Activated naive CD8-positive, alpha-beta T cell treated with anti-CD3 and anti-CD28 coated beads, Interleukin-2, amount 50 U/mL, for 24 hours (primary cell): ENCODE measurements around the gene COL5A1.
A peak's percentile ranks its signal among the peaks of the same experiment; 100 is the strongest.

ENCODE experiments used
- ATAC-seq: fragments of 150-1000 bp; cut with Tn5 transposase; one replicate; pipeline ENCODE4 v1.10.0; 2021
- DNase-seq: peaks from one replicate; pipeline ENCODE4 v3.0.0; 2021
- H3K27ac Mint-ChIP-seq: one replicate; pipeline ENCODE4 v1.8.0; 2021; ENCODE audit warnings: mild to moderate bottlenecking, mixed read lengths
- H3K27me3 Mint-ChIP-seq: one replicate; pipeline ENCODE4 v1.8.0; 2021; ENCODE audit warnings: mixed read lengths
- H3K36me3 Mint-ChIP-seq: one replicate; pipeline ENCODE4 v1.8.0; 2021; ENCODE audit warnings: low read depth, mixed read lengths
- H3K4me1 Mint-ChIP-seq: one replicate; pipeline ENCODE4 v1.8.0; 2021; ENCODE audit warnings: mixed read lengths
- H3K4me3 Mint-ChIP-seq: one replicate; pipeline ENCODE4 v1.8.0; 2021; ENCODE audit warnings: mild to moderate bottlenecking, moderate library complexity, mixed read lengths
- H3K9me3 Mint-ChIP-seq: one replicate; pipeline ENCODE4 v1.8.0; 2021; ENCODE audit warnings: mixed read lengths

COL5A1 gene

DNA sequence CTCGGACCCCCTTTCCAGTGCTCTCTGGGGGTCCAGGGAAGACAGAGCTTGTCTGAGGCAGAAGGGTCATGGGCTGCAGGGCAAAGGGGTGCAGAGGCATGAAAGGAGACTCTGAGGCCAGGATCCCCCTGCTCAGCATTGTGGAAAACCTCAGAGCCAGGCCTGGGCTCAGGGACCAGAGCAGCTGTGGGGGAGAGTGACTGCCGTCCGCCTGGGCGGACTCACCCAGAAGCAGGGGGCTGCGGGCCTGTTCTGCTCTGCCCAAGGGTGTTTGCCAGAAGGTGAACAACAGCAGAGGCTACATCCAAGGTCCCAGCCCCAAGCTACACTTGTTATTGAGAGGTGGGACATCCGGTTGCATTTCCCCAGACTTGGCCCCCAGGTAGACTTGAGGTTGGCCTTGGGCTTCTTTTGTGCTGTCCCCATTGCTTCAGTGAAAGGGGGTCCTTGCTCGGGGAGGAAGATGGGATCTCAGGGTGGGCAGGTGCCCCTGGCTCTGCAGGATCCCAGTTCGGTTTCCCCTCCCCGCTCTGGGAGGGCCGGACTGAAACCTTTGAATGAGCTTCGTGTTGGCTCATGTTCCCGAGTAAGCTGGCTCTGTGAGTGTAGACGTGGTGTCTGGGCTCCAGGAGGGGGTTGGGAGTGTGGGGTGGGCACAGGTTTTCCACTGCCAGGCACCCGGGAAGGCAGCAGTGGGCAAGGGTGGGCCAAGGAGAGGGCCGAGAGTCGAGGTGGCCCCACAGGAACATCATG is 92.1 kb downstream of the COL5A1 start:
- Mint-ChIP-seq H3K4me3 (no peak overlapping the region), H3K36me3 (no peaks in the 10 kb centered on the region), H3K4me1 (no peaks in the 10 kb centered on the region), H3K27me3 (no peaks in the 10 kb centered on the region), H3K9me3 (no peaks in the 10 kb centered on the region), H3K27ac (no peak overlapping the region)
- DNase-seq: no peak
- no peak for ATAC-seq

DNA sequence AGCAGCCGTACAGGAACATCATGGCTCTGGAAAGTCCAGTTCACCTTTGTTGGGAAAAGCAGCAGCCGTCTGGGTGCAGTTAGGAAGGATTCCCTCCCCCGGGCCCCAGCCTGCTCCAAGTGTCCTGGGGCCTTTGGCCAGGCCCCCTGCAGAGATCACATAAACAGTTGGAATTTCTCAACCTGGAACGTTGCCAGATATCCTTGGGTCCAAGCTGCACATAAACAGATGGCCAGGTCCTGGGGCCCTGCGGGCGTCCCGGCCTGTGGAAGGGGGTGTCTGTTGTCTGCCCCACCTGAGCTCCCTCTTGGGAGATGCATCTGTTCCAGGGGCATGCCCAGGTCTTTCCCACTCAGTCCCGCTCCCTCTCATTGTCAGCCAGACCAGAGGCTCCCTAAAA is 92.7 kb downstream of the COL5A1 start:
- H3K9me3 Mint-ChIP-seq: no peaks in the 10 kb centered on the region
- no peaks in the 10 kb centered on the region for H3K27me3 Mint-ChIP-seq
- H3K4me3 Mint-ChIP-seq: no peak overlapping the region
- no peak overlapping the region for H3K27ac Mint-ChIP-seq
- ATAC-seq (no peak), DNase-seq (no peak)
- no peaks in the 10 kb centered on the region for H3K4me1 Mint-ChIP-seq
- no peaks in the 10 kb centered on the region for H3K36me3 Mint-ChIP-seq

DNA sequence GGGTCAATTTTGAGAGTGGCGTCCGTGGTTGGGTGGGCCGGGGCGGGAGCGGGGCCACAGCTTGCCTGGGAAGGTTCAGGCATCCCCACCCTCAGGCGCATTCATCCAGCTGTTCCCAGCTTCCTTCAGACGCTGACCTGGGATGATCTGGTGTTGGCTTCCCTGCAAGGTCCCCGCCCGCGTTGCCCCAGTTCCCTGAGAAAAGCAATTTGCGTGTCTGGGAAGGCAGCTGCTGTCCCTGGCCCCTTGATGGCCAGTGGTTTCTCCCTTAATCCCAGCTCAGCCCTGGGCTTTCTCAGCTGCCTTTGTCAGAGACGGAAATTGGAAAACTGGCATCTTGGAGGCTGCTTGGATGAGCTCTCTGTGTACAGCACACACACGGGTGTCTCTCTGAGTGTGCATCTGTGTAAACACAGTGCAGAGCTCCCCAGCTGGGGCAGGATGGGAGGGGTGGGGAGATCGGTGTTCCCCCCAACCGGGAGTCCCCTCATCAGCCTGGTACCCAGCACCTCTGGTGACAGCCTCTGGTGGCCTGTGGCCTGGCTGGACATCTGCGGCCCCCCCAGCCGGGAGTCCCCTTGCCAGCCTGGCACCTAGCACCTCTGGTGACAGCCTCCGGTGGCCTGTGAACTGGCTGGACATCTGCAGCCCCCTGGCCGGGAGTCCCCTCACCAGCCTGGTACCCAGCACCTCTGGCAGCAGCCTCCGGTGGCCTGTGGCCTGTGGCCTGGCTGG is 94.0 kb downstream of the COL5A1 start:
- DNase-seq (no peak), ATAC-seq (no peak)
- no peak overlapping the region for H3K4me3 Mint-ChIP-seq
- H3K4me1 Mint-ChIP-seq: no peaks in the 10 kb centered on the region
- H3K27me3 Mint-ChIP-seq: no peaks in the 10 kb centered on the region
- H3K9me3 Mint-ChIP-seq: no peaks in the 10 kb centered on the region
- H3K36me3 Mint-ChIP-seq: no peaks in the 10 kb centered on the region
- H3K27ac Mint-ChIP-seq: no peak overlapping the region

DNA sequence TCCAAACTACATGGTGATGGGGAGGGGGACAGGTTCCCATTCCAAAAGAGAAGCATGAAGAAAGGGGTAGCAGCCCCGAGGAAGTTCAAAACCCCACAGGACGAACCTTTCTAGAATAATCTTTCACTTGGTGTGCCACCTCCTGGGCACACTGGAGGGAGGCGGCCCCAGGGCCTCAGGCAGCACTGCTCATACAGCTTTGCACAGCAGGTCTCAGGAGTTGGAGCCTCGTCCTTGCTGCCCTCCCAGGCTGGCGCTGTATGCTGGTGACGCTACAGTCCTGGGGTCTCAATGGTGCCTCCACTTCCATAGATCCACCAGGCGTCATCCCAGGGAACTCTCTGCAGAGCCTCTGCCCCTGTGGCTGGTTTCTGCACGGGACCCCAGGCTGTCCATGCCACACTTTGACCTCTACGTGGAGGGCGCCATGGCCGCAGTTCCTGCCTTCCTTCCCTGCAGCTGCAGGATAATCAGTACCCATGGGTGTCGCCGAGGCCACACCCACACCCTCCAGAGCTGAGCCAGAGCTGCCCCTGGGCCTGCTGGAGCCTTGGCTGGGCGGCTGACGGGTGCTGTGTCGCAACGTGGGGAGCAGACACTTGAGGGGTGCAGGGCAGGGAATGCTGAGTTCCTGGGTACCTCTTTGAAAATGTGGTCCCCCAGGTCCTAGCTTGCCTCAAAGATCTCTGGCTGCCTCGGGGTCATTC is 95.3 kb downstream of the COL5A1 start:
- DNase-seq (no peak), ATAC-seq (no peak)
- H3K27me3 Mint-ChIP-seq: no peaks in the 10 kb centered on the region
- H3K4me1 Mint-ChIP-seq: no peaks in the 10 kb centered on the region
- no peaks in the 10 kb centered on the region for H3K9me3 Mint-ChIP-seq
- no peaks in the 10 kb centered on the region for H3K36me3 Mint-ChIP-seq
- no peak overlapping the region for H3K27ac Mint-ChIP-seq
- no peak overlapping the region for H3K4me3 Mint-ChIP-seq

DNA sequence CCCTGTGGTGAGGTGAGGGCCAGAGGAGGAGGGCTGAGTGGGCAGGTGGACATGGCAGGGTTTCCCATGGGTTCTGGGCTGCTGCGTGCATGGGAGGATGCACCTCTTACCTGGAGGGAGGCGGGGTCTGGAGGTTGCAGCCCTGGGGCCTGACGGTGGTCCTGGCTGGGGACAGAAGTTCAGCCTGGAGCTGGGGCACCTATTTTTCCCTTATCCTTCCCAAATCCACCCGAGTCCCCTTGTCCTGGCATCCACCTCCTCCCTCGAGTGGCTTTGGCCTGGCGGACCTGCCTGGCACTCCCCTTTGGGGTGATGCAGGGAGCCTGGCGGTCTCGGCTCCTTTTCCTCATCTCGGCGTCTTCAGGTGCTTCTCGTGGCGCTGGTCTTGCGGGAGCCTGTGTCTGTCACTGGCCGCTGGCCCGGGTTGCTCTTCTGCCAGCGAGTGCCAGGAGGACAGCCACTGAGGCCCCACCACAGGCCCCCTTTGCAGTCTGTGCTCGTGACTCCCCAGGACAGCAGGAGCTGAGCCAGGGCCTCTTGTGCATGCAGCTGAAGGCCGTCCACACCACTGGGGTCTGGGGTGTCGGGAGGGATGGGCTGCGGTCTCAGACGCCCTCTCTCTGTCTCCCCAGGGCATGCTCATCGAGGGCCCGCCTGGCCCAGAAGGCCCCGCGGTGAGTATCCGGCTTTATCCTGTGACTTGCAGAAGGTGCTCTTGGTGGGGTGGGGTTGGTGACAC is 96.4 kb downstream of the COL5A1 start:
- H3K4me3 Mint-ChIP-seq: no peak overlapping the region
- no peaks in the 10 kb centered on the region for H3K27me3 Mint-ChIP-seq
- no peak overlapping the region for H3K27ac Mint-ChIP-seq
- no peaks in the 10 kb centered on the region for H3K36me3 Mint-ChIP-seq
- no peaks in the 10 kb centered on the region for H3K9me3 Mint-ChIP-seq
- ATAC-seq (no peak), DNase-seq (no peak)
- H3K4me1 Mint-ChIP-seq: no peaks in the 10 kb centered on the region

DNA sequence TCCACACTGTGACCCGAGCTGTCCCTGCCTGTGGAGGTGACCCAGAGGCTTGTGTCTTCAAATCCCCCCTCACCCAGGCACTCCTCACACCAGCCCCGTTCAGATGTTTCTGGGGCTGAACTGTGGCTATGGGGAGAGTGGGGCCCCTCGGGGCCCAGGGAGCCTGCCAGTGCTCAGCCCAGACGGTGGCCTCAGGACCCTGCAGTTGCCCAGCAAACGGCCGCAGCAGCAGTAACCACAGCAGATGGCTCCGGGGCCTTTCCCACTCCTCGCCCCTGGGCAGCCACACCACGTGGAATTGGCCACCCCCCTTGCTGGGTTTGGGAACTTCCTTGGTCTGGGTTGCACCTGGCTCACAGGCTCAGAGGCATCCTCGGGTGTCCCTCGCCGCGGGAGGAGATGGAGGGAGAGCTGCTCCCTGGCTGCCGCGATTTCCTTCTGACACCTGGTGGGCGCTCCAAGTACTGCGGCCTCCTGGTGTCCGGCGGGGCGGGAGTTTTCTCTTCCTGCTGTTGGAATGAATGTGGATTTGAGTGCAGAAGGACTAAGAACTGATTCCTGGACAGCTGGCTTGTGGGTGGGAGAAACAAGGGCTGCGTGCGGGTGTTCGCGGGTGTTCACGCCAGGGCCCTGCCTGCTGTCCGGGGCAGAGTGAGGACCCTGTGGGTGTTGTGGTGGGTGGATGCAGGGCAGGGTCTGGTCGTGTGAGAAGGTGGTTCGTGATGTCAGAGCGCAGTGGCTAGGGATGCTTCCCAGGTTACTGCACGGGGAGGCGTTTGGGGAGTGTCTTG is 97.5 kb downstream of the COL5A1 start:
- Mint-ChIP-seq H3K27me3 (no peaks in the 10 kb centered on the region), H3K4me1 (no peaks in the 10 kb centered on the region), H3K27ac (no peak overlapping the region), H3K36me3 (no peaks in the 10 kb centered on the region), H3K9me3 (no peaks in the 10 kb centered on the region), H3K4me3 (no peak overlapping the region)
- peak; percentile 52 for DNase-seq
- ATAC-seq: no peak

DNA sequence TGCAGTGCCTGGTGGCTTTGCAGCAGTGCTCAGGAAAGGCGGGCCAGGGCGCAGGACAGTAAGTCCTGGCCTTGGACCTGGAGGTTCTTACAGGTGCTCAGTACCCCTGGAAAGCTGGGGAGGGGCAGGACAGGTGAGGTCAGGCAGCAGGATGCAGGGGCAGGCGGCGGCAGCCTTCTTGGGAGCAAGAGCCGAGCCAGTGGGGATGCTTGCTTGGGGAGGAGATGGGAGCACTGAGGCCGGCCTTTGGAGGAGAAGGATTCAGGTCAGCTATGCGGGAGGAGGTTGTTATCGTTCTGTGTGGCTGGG is 98.0 kb downstream of the COL5A1 start:
- Mint-ChIP-seq H3K9me3 (no peaks in the 10 kb centered on the region), H3K36me3 (no peaks in the 10 kb centered on the region), H3K27ac (no peak overlapping the region), H3K4me1 (no peaks in the 10 kb centered on the region), H3K27me3 (no peaks in the 10 kb centered on the region), H3K4me3 (no peak overlapping the region)
- ATAC-seq (no peak), DNase-seq (no peak)

DNA sequence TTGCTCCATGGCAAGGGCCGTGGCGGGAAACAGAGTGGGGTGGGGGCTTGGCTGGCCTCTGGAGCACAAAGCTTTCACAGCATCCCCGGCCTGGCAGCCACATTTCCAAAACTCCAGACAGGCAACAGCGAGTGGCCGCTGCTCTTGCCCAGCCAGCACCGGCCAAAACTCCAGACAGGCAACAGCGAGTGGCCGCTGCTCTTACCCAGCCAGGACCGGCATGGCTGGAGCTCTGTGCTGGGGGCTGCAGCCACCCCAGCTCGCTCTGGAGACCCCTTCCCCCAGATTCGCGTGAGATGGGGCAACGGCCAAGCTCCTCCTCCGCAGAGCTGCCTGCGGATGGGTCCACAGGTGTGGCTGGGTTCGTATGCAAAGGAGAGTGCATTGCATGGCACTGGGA is 98.5 kb downstream of the COL5A1 start:
- H3K27ac Mint-ChIP-seq: no peak overlapping the region
- no peak overlapping the region for H3K4me3 Mint-ChIP-seq
- H3K27me3 Mint-ChIP-seq: no peaks in the 10 kb centered on the region
- H3K36me3 Mint-ChIP-seq: no peaks in the 10 kb centered on the region
- DNase-seq (no peak), ATAC-seq (no peak)
- no peaks in the 10 kb centered on the region for H3K9me3 Mint-ChIP-seq
- no peaks in the 10 kb centered on the region for H3K4me1 Mint-ChIP-seq

DNA sequence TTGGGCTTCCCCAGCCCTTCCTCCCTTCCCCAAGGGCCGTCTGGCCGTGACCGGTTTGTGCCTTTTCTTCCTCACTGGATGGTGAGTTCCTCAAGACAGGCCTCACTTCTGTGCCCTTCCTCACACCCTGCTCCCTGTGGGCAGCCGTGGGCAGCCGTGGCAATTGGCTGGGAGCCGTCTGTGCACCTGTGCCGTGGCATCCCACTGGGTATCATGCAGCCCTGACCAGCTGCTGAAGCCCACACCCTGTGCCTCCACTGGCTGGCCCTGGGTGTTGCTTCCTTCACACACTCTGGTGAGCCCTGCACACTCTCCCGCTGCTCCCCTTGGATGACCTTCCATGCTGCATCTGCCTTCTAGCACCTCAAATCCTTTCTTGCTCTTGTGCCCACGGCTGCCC is 100.2 kb downstream of the COL5A1 start:
- H3K27me3 Mint-ChIP-seq: no peaks in the 10 kb centered on the region
- H3K36me3 Mint-ChIP-seq: no peaks in the 10 kb centered on the region
- H3K27ac Mint-ChIP-seq: no peak overlapping the region
- H3K4me3 Mint-ChIP-seq: no peak overlapping the region
- no peaks in the 10 kb centered on the region for H3K9me3 Mint-ChIP-seq
- no peaks in the 10 kb centered on the region for H3K4me1 Mint-ChIP-seq
- no peak for ATAC-seq
- DNase-seq: no peak

DNA sequence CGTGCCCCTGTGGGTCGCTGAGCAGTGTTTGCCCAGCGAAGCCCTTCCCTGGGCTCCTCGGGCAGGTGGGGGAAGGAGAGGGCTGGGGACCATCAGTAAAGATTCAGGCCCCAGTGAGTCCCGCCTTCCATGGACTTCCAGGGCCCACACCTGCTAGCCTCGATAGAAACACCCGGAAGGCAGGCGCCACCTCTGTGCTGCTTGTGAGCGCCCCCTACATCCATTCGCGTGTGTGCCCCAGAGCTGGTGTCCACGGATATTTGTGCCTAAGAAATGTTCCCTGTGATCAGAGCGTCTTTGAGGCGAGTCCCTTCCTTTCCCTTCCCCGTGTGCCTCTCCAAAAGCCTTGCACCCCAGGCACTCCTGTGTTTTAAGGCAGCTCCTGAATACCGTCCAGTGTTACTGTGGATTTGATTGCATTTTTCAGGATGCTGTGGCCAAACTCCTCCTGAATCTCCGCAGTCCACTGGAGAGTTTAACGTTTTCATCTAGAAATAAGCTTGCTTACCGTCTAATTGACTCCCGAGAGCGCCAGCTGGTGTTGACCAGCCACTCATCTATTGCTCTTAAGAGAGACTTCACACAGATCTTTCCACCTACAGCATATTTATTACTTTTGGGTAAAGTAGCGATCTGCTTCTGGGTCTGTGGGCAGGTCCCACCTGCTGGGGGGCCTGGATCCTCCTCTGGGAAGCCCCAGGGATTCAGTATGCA is 101.4 kb downstream of the COL5A1 start:
- ATAC-seq (no peak), DNase-seq (no peak)
- Mint-ChIP-seq H3K36me3 (no peaks in the 10 kb centered on the region), H3K4me3 (no peak overlapping the region), H3K4me1 (no peaks in the 10 kb centered on the region), H3K9me3 (peaks cover under 1% of the 10 kb centered on the region), H3K27me3 (no peaks in the 10 kb centered on the region), H3K27ac (no peak overlapping the region)

DNA sequence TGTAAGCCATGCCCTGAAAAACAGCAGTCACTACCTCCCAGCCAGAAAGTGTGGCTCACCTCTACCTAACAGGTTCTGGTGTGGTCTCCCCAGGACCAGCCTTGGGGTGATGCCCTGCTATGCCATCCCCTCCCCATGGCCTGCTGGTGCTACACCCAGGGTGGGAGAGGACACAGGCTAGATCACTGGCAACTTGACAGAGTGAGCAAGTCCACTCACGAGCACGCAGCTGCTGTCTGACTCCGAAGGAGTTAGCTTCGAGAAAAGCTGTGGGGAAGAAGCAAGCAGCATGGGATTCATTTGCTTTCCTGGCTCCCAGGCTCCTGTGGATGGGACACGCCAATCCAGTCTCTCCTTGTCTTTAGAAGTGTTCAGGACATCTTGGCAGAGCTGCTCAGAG is 102.2 kb downstream of the COL5A1 start:
- ATAC-seq: no peak
- H3K27me3 Mint-ChIP-seq: no peaks in the 10 kb centered on the region
- peaks cover 5% of the 10 kb centered on the region for H3K9me3 Mint-ChIP-seq
- H3K4me1 Mint-ChIP-seq: no peaks in the 10 kb centered on the region
- no peak overlapping the region for H3K27ac Mint-ChIP-seq
- H3K4me3 Mint-ChIP-seq: no peak overlapping the region
- no peak for DNase-seq
- no peaks in the 10 kb centered on the region for H3K36me3 Mint-ChIP-seq

DNA sequence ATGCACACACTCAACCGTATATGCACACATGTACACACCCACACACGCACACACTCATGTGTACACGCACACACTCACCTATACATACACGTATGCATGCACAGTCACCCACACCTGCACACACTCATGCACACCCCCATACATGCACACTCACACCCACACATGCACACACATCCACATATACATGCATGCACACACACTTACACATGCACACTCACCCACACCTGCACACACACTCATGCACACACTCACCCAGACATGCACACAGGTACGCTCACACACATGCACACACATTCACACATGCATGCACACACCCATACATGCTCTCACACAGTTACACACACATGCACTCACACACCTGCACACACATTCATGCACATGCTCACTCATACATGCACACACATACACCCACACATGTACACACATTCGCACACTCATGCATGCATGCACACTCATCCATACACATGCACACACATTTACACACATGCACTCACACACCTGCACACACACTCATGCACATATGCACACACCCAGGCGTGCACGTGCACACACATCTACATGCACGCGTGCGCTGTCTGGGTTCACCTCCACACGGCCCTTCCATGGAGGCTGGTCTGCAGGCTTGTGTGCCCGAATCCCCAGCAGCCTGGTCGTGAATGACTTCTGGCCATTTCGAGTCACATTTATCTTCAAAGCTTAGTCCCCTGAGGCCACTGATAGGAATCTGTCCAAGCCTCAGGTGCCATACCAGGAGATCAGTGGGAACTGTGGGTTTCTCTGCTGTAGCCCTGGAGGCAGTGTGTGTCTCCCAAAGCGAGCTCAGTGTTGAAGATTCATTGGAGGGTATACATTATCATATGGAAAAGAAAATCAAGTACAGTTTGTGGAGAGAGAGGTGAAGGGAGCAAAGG is 103.0 kb downstream of the COL5A1 start:
- Mint-ChIP-seq H3K27me3 (no peaks in the 10 kb centered on the region), H3K27ac (no peak overlapping the region), H3K4me1 (no peaks in the 10 kb centered on the region), H3K36me3 (no peaks in the 10 kb centered on the region), H3K9me3 (peaks cover 5% of the 10 kb centered on the region), H3K4me3 (no peak overlapping the region)
- DNase-seq (no peak), ATAC-seq (no peak)

DNA sequence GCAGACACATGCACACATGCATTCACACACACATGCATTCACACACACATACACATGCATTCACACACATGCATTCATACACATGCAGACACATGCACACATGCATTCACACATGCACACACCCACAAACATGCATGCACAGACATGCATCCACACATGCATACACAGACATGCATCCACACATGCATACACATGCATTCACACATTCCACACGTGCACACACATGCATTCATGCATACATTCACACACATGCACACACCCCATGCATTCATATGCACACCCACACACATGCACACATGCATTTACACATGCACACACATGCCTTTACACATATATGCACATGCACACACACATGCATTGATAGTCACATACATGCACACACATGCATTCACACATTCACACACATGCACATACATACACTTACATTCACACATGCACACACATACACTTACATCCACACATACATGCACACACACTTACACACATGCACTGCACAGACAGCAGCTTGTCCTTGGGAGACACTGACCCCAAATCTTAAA is 106.4 kb downstream of the COL5A1 start:
- Mint-ChIP-seq H3K4me3 (no peak overlapping the region), H3K9me3 (peaks cover 5% of the 10 kb centered on the region), H3K27me3 (no peaks in the 10 kb centered on the region), H3K4me1 (no peaks in the 10 kb centered on the region), H3K27ac (no peak overlapping the region), H3K36me3 (no peaks in the 10 kb centered on the region)
- DNase-seq (no peak), ATAC-seq (no peak)
